GM13976 (cell line): ENCODE measurements around the gene AUTS2.

Source experiments
- DNase-seq: peaks from one replicate; pipeline ENCODE4 v3.0.0; 2012; ENCODE audit warnings: low spot score
- in situ Hi-C: fragments of 300-500 bp; cut with MboI; formaldehyde crosslinking; loops from one replicate; pipeline ENCODE4 v1.12.0; 2022; ENCODE audit warnings: low sequenced_read_pairs, mixed read lengths, inconsistent platforms; ENCODE audit not compliant: unreplicated experiment
- TF ChIP-seq, protein P1 (sequence below): IDR thresholded peaks from 2 replicates; pipeline ENCODE4 v1.5.1; 2012; ENCODE audit warnings: borderline replicate concordance, mild to moderate bottlenecking; ENCODE audit not compliant: insufficient read depth; ENCODE audit errors: extremely low read depth, missing control alignments, control extremely low read depth

The AUTS2 gene

DNA sequence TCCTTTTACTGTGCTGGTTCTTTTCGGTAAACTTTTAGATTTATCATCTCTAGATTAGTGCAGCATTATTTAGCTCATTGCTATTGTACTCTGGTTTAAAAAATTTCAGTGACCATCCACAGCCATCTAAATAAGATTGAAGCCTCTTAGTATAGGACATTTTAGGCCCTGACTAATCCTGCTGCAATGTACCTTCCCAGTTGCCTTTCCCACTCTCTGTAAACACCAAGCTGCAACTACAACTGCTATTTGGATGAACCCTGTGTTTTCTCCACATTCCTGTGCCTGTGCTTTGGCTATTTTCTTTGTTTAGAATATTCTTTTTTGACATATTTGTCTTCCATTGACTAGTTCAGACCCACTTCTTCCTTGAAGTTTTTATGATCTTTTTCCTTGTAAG, 314.6 kb downstream of the AUTS2 start:
- TF ChIP-seq, protein P1, sequence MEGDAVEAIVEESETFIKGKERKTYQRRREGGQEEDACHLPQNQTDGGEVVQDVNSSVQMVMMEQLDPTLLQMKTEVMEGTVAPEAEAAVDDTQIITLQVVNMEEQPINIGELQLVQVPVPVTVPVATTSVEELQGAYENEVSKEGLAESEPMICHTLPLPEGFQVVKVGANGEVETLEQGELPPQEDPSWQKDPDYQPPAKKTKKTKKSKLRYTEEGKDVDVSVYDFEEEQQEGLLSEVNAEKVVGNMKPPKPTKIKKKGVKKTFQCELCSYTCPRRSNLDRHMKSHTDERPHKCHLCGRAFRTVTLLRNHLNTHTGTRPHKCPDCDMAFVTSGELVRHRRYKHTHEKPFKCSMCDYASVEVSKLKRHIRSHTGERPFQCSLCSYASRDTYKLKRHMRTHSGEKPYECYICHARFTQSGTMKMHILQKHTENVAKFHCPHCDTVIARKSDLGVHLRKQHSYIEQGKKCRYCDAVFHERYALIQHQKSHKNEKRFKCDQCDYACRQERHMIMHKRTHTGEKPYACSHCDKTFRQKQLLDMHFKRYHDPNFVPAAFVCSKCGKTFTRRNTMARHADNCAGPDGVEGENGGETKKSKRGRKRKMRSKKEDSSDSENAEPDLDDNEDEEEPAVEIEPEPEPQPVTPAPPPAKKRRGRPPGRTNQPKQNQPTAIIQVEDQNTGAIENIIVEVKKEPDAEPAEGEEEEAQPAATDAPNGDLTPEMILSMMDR, result no peak
- in situ Hi-C loops, result no loop called here
- no peak for DNase-seq

DNA sequence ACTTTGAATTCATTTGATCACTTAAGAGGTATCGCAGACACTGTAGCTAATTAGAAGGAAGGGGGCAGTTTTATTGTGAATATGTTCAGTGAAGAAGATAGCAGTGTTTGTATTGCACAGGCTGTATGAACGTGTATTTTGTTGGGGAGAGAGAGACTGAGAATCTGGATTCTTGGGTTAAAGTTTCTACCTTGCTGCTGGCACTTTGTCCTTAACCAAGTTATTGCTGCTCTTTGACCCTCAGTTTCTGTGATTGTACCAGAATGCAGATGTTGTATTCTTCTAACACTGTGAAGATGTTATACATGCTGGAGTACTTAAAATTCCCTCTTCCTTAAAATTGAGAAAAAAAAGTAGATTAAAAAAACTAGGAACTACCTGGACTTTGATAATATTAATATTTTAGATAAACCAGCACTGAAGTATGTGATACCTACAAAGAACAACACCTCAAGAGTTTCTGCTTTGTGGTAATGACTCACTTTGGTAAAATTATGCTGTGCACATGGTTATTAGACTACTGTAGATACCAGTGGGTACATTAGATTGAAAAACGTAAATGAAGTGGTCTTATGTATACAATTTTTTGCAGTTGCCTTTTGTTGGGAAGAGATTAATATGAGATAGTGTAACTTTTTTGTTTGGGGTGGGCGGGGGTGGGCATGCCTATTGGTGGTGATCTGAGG, 321.3 kb downstream of the AUTS2 start:
- TF ChIP-seq, protein P1, result no peak
- DNase-seq, result no peak
- in situ Hi-C loops, result no loop called here

DNA sequence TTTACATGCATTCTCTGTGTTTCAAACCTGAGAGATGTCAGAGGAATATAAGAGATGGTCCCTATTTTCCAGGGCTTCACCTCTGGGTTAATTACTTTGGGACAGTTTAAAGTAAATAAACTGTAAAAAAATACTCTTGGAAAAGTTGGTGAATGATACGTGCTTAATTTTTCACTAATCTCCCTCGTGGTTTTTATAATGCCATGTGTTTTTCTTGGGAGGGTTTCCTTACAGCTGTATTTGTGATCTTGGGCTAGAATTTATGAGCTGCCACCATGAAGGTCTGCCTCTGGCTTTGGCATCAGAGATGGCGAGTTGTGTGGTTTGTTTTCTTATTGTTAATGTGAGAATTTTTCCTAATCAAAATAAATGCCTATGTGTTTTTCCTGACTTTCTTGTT, 322.5 kb downstream of the AUTS2 start:
- TF ChIP-seq, protein P1, result no peak
- in situ Hi-C loops, result no loop called here
- no peak for DNase-seq

DNA sequence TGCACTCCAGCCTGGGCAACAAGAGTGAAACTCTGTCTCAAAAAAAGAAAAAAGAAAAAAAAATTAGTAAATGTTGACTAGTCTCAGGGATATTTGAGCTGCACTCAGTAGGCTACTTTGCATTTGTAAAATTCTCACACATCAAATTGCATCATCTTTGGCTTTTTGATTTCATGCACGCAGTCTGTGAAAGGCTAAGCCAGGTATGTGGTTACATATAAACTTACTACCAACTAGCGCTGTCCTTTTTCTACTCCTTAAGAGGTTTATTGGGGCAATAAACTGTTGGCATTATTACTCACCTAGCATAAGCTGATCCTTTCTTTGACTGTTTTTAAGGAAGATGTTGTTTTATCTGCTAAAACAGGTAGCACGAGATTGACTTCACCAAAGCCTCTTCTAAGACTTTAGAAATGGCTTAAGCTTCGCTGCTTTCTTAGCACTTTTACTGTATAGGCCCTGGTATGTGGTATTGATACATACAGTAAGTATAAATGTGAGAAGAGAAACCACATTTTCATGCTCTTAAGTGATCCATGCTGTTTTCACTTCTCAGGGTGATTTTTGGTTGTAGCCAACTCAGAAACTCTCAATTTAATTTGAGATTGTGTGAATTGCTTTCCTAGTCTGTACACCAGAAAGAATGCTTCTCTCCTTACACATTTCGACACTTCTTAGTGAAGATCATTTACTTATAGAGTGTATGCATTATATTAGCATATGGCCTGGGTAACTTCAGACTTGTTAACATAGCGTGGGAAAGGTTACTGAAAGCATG, 323.9 kb downstream of the AUTS2 start:
- in situ Hi-C loops, result no loop called here
- TF ChIP-seq, protein P1, result no peak
- peak; percentile 46 for DNase-seq

DNA sequence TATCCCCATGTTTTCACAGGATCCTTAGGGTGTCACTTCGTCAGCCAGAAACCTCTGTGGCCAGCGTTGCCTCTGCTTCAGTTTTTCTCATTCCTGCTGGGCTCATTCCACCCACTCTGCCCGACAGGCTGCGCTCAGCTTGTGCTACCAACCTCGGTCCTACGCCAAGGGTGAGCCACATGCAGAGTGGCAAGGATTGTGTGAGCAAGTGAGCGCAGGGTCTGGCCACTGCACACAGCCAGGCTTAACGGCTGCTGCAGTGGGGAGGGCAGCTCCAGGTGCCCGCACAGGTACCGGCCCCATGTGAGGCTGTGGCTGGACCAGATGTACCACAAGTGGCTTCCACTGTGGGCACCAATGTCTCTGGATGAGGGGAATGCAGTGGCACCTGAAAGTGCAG, 329.2 kb downstream of the AUTS2 start:
- in situ Hi-C loops, result no loop called here
- no peak for DNase-seq
- TF ChIP-seq, protein P1, result no peak

DNA sequence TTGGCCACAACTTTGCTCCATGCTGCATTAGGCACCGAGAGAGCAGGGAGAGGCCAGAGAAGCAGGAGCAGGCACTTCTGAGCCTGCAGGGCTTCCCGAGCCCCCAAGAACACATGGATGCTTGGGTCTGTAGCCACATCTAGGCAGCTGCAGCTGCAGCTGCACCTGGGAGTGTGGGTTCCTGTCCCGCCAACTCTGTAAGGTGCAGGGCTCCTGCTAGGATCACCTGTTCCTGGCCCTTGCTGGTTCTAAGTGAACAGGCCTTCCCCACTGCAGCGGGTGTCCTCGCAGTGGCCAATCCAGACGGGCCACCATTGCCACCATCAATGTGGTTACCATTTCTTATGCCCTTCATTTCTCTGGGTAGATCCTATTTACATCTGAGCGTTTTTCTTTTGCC, 330.3 kb downstream of the AUTS2 start:
- no peak for DNase-seq
- in situ Hi-C loops, result no loop called here
- TF ChIP-seq, protein P1, result no peak
